CD4-positive, alpha-beta T cell treated with Interleukin-17A for 4 hours (primary cell): ENCODE measurements around the gene DCDC1.

ENCODE experiments used
- DNase-seq: peaks from one replicate; pipeline ENCODE4 v3.0.0-alpha.2; 2020; ENCODE audit warnings: mixed read lengths

Gene DCDC1

DNA sequence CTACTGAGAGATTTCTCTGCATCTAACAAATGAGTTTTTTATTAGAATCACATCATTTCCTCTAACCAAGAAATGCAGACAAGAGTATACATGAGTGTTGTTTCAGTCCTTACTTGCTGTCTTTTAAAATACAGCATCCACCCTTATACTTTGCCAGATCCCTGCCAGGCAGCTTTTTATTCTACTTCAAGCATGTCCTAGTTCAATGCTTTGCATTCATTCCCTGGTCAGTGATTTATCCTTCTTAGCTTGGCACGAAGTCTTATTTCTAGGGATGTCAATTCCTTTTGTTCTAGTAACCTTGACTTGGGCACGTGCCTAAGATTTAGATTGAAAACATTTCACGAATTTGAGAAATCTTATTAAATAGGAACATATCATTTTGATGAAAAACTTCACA, 476.2 kb downstream of the DCDC1 start:
- DNase-seq: no peak

DNA sequence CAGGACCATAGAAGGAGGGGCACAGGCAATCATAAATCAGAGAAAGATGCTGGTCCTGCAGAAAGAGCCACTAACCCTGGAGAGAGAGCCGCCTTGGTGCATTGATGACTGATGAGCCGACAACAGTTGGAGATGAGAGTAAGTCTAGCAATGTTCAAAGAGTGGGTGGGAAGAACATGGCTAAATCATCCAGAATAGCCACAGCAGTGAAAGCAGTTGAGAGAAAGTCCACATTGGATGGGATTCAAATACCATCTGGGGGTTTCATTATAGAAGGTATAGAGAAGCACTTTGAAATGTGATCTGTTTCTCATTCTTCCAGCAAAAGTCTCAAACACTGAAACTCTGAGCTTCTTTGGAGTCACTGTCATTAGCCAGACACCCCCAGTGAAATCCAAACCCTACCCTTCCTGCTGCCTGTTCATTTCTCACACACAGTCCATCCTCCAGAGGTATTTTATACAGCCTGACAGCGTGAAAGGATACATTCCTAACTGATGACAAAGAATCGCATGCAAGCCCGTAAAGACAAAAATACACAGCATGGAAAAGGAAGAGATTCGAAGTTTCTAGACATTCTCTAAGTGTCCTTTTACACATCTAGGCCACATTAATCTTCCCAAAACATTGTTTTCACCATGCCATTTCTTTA, 480.3 kb downstream of the DCDC1 start:
- no peak for DNase-seq

DNA sequence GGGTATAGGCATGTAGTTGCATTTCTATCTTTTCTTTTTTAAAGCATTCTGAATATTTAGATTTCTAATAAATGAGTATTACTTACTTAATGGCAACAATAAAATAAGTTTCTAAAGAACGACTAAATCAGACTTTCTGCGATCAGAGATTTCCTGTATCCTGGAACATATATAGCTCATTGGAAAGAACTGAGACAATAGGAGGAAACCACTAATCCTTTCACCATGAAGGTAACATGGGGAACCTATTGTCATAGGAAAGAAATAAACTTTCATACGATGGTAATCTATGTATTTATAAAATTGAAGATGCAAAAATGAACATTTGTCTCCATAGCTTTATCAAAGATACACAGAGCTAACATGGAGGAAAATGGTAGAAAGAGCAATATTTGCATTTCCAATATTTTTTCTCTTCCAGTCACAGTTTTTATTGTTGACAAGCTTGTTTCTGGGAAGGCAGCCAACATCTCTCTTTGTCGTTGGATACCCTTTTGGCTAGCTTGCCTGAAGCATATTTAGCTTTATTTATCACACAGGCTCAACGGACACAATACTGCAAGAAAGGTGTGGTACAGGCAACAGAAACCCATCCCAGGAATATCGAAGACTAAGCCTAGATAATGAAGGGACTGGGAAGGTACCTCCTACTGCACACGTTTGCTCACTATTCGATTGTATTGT, 490.1 kb downstream of the DCDC1 start:
- DNase-seq: no peak

GRCh38 chr11:30878400-30878799, 491.1 kb downstream of the DCDC1 start:
- DNase-seq: no peak

DNA sequence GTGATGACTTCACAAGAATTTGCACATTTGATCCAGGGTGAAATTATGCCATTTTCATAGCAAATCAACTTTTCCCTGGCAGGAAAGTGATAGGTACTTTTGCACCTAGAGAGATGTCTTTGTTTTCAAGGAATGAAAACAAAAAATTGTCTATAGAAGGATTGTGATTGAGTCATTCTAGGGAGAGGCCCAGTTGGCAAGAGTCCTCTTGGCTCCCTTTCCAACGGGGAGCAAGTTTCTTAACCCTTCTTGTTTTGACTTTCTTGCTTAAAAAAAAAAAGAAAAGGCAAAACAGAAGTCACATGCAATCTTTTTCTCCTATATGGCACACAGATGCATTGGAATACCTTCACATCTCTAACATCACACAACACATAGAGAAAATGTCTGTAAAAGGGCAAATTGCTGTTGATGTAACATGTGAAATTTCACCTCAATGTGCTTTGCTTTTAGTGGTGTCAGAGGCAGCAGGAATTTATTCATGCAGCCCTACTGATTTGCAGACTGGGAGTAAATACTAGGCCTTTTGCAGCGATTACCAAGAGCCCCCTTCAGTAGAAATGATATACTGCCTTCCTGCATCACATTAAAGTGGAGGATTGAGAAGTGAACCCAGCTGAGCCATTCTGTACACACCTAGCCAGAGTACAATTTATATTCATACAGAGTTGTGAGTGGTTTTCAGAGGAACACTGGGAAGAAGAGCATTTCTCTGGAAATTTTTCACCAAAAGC, 492.7 kb downstream of the DCDC1 start:
- DNase-seq: no peak

GRCh38 chr11:30876228-30876627, 493.3 kb downstream of the DCDC1 start:
- no peak for DNase-seq

DNA sequence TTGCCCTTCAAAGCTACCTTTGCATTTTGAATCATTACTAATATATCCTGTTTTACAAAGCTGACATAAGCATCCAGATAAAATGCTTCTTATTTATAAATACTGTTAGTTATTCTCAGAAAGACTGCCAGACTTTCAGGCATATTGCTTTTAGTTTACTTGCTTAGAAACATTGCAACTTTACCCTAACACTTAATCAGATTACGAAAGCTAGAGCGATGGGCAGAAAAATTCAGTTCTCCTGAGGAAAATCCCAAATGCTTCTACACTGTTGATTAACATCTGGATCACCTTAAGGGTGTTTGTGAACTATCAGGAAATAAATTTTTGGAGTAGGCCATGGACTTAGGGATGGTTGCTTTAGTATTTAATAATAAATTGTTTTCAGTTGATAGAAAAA, 493.7 kb downstream of the DCDC1 start:
- no peak for DNase-seq

- DNase-seq: no peak
These were observed 495.5 kb downstream of the DCDC1 start for GRCh38 chr11:30873924-30874610.

DNA sequence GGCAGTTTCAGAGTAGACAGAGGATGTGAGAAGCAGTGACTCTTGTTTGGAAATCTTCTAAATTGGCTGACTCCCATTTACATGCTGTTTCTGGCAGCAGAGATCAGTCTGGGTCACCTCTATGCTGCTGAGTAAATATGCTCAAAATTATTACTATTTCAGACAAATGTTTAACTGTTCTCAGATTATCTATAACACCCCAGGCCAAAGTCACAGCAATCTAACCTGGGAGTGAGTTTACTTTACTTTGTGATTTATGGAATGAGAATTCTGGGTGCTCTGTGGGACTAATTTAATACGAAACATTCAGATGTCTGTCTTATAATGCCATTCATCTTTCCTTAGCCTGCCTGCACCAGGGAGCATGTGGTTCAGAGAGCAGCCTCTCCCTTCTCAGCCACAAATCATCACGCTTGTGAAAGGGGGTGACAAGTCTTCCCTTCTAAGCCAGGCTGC, 500.9 kb downstream of the DCDC1 start:
- DNase-seq: no peak

GRCh38 chr11:30863209-30863608, 506.3 kb downstream of the DCDC1 start:
- no peak for DNase-seq

GRCh38 chr11:30861531-30861930, 508.0 kb downstream of the DCDC1 start:
- no peak for DNase-seq

DNA sequence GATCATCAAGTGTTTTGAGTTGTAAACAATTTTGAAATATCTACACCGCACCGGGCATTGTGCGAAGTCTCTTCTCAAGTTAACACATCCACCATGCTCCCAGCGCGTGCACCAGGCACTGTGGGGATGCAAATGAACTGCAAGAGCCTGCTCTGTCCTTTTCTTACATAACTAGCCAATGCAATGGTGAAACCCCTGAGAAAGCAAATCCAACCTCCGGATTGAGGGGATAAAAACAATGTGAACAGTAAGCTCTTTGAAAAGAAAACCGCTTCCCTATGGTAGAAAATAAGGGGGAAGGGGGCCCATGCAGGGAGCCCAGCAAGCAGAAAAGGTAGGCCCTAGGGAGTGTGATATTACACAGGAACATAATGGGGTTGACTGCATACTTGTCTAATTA, 508.5 kb downstream of the DCDC1 start:
- no peak for DNase-seq

- DNase-seq: no peak
These were observed 509.4 kb downstream of the DCDC1 start for GRCh38 chr11:30860146-30860545.

DNA sequence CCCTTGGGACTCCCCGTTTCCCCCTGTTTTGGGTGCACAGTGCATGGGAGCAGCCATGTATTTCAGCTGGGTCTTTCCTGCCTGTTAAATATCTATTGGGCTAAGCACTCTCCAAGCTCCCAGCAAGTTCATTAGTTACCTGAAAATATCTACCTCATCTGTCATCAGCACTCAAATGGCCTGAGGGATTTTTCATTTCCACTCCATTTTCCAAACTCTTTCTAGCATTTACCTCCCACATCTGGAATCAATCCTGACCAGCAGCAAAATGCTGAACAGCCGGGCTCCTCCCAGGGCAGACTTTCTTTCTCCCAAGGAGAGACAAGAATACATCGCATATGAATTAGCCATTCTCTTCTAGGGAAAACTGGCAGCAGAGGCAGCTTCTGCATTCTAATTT, 509.9 kb downstream of the DCDC1 start:
- DNase-seq: no peak

GRCh38 chr11:30855383-30856006, 514.0 kb downstream of the DCDC1 start:
- DNase-seq: no peak

DNA sequence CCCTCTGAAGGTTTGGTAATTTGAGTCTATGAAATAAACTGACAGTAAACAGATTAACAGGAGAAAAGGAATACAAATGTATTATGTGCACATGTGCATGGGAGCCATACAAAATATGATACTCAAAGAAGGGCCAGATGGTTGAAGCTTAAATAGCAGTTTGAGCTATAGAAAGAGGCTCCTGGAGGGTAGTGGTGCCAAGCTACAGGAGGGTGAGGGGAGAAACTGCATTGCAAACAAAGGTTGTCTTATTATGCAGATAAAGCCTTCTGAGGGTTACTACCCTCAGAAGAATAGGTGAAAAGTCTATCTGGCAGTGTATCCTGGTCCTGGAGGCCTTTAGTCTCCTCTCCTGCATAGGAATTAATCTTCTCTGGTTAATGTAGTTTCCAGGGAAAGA, 516.1 kb downstream of the DCDC1 start:
- DNase-seq: no peak

DNA sequence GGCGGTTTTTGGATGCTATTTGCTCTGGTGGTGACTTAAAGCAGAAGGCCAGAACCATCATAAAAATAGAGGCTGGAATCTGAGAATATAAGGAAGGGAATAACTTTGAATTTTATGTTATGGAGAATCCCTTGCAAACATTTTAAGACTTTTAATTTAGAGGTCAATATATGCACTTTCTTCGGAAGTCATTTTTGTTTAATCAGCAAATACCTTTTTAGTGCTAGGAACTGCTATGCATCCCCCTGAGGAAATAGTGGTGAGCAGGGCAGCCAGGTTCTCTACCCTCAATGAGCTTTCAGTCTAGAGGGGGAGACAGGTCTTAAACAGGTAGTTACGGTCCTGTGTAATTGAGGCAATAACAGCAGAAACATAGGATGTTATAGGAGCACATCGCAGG, 516.9 kb downstream of the DCDC1 start:
- no peak for DNase-seq

GRCh38 chr11:30852091-30852490, 517.4 kb downstream of the DCDC1 start:
- no peak for DNase-seq

DNA sequence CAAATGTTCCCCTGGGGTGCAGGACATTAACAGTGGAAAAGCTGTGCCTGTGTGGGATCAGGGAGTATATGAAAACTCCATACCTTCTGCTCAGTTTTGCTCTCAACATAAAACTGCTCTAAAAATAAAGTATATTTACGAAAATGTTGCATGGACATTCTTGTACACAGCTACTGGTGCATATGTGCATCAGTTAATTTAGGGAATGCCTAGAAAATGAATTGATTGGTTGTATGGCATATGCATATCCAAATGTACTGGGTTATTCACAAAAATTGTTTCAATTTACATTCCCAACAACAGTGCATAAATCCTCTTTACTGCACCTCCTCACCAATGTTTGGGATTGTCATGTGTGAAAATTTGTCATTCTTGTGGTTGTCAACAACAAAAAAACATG, 532.3 kb downstream of the DCDC1 start:
- DNase-seq: no peak

GRCh38 chr11:30832831-30833230, 536.7 kb downstream of the DCDC1 start:
- no peak for DNase-seq

DNA sequence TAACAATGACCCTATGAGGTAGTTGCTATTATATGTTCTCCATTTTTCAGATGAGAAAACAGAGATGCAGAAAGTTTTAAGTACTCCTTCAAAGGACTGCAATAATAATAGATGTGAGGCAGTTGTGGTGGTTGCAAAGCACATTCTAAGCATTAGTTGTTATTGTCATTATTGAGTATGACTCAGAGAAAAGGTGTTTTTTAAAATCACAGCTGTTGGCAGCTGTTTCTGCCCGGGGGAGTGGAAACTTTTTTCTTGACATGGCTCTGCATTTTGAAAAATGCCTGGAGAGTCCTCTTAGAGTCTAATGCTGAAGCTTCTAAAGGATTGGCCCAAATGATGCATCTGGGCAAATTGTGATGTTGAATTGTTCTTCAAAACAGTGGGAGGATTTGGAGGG, 538.9 kb downstream of the DCDC1 start:
- DNase-seq: no peak

- DNase-seq: no peak
These were observed 542.6 kb downstream of the DCDC1 start for GRCh38 chr11:30826911-30827310.

GRCh38 chr11:30825723-30826122, 543.8 kb downstream of the DCDC1 start:
- no peak for DNase-seq
